ENCODE measurements around the gene LAT. TPM values are rescaled to one million over a fixed set of nuclear protein-coding genes. Genes with fewer than 3 reads are reported as not detected.
A peak's percentile ranks its signal among the peaks of the same experiment; 100 is the strongest.

LAT gene
- total and polyA plus RNA-seq, 2 of the 13 experiments (the other 11 are each of a cell fraction or from before 2014, with no cell fraction given) = 2.0 to 3.0 TPM

DNA sequence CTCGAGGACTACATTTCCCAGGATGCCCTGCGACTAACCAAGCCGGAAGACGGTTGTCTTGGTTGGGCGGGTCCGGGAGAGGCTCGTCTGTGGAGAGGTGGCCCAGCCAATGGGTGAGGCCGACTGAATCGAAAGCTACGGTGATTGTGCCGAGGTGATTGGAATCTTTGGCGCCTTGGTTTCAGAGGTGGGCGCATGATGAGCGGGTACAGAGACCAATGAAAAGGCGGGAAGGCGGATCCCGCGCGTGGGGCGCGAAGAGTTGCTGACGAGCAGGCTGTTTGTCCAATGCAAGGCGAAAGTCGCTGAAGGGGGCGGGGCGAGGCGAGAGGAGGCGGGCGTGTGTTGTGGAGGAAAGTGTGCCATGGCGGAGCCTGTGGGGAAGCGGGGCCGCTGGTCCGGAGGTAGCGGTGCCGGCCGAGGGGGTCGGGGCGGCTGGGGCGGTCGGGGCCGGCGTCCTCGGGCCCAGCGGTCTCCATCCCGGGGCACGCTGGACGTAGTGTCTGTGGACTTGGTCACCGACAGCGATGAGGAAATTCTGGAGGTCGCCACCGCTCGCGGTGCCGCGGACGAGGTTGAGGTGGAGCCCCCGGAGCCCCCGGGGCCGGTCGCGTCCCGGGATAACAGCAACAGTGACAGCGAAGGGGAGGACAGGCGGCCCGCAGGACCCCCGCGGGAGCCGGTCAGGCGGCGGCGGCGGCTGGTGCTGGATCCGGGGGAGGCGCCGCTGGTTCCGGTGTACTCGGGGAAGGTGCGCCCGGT, 34.0 kb upstream of the LAT start, which contains the start of gene NFATC2IP (continued):
- TF ChIP-seq, protein P1, sequence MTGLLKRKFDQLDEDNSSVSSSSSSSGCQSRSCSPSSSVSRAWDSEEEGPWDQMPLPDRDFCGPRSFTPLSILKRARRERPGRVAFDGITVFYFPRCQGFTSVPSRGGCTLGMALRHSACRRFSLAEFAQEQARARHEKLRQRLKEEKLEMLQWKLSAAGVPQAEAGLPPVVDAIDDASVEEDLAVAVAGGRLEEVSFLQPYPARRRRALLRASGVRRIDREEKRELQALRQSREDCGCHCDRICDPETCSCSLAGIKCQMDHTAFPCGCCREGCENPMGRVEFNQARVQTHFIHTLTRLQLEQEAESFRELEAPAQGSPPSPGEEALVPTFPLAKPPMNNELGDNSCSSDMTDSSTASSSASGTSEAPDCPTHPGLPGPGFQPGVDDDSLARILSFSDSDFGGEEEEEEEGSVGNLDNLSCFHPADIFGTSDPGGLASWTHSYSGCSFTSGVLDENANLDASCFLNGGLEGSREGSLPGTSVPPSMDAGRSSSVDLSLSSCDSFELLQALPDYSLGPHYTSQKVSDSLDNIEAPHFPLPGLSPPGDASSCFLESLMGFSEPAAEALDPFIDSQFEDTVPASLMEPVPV (CRISPR knock-in tag; IDR thresholded peaks at IDR 0.05) = no peak; the same call in none of the 2 replicates
- no peak for TF ChIP-seq ZNF816 (CRISPR knock-in tag; IDR thresholded peaks at IDR 0.05; ENCODE audit: borderline replicate concordance)
- TF ChIP-seq, protein P2, sequence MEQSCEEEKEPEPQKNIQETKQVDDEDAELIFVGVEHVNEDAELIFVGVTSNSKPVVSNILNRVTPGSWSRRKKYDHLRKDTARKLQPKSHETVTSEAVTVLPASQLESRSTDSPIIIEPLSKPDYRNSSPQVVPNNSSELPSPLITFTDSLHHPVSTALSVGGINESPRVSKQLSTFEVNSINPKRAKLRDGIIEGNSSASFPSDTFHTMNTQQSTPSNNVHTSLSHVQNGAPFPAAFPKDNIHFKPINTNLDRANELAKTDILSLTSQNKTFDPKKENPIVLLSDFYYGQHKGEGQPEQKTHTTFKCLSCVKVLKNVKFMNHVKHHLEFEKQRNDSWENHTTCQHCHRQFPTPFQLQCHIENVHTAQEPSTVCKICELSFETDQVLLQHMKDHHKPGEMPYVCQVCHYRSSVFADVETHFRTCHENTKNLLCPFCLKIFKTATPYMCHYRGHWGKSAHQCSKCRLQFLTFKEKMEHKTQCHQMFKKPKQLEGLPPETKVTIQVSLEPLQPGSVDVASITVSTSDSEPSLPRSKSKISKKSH (CRISPR knock-in tag; IDR thresholded peaks at IDR 0.05; ENCODE audit: borderline replicate concordance) = 0 out of 2 replicates have a peak, but pooled peaks have one; percentile 14
- TF ChIP-seq, protein P3, sequence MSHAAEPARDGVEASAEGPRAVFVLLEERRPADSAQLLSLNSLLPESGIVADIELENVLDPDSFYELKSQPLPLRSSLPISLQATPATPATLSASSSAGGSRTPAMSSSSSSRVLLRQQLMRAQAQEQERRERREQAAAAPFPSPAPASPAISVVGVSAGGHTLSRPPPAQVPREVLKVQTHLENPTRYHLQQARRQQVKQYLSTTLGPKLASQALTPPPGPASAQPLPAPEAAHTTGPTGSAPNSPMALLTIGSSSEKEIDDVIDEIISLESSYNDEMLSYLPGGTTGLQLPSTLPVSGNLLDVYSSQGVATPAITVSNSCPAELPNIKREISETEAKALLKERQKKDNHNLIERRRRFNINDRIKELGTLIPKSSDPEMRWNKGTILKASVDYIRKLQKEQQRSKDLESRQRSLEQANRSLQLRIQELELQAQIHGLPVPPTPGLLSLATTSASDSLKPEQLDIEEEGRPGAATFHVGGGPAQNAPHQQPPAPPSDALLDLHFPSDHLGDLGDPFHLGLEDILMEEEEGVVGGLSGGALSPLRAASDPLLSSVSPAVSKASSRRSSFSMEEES (CRISPR knock-in tag; IDR thresholded peaks at IDR 0.05) = no peak
- no peak; the same call in 1 of the 2 replicates for TF ChIP-seq CHCHD3 (CRISPR knock-in tag; IDR thresholded peaks at IDR 0.05)
- TF ChIP-seq, protein P4, sequence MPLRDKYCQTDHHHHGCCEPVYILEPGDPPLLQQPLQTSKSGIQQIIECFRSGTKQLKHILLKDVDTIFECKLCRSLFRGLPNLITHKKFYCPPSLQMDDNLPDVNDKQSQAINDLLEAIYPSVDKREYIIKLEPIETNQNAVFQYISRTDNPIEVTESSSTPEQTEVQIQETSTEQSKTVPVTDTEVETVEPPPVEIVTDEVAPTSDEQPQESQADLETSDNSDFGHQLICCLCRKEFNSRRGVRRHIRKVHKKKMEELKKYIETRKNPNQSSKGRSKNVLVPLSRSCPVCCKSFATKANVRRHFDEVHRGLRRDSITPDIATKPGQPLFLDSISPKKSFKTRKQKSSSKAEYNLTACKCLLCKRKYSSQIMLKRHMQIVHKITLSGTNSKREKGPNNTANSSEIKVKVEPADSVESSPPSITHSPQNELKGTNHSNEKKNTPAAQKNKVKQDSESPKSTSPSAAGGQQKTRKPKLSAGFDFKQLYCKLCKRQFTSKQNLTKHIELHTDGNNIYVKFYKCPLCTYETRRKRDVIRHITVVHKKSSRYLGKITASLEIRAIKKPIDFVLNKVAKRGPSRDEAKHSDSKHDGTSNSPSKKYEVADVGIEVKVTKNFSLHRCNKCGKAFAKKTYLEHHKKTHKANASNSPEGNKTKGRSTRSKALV (CRISPR knock-in tag; IDR thresholded peaks at IDR 0.05) = no peak
- no peak for TF ChIP-seq ZNF496 (CRISPR knock-in tag; IDR thresholded peaks at IDR 0.05; ENCODE audit: insufficient replicate concordance)
- peak; percentile 71 for TF ChIP-seq ZNF124 (CRISPR knock-in tag; IDR thresholded peaks at IDR 0.05)
- peak; percentile 33 for TF ChIP-seq KMT2B (CRISPR knock-in tag; IDR thresholded peaks at IDR 0.05)
- TF ChIP-seq, protein P5, sequence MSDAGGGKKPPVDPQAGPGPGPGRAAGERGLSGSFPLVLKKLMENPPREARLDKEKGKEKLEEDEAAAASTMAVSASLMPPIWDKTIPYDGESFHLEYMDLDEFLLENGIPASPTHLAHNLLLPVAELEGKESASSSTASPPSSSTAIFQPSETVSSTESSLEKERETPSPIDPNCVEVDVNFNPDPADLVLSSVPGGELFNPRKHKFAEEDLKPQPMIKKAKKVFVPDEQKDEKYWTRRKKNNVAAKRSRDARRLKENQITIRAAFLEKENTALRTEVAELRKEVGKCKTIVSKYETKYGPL (CRISPR knock-in tag; IDR thresholded peaks at IDR 0.05) = no peak
- TF ChIP-seq, protein P6, sequence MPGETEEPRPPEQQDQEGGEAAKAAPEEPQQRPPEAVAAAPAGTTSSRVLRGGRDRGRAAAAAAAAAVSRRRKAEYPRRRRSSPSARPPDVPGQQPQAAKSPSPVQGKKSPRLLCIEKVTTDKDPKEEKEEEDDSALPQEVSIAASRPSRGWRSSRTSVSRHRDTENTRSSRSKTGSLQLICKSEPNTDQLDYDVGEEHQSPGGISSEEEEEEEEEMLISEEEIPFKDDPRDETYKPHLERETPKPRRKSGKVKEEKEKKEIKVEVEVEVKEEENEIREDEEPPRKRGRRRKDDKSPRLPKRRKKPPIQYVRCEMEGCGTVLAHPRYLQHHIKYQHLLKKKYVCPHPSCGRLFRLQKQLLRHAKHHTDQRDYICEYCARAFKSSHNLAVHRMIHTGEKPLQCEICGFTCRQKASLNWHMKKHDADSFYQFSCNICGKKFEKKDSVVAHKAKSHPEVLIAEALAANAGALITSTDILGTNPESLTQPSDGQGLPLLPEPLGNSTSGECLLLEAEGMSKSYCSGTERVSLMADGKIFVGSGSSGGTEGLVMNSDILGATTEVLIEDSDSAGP (CRISPR knock-in tag; IDR thresholded peaks at IDR 0.05; ENCODE audit: borderline replicate concordance) = peak; percentile 66; the same call in 1 of the 2 replicates
- TF ChIP-seq ZNF567 (CRISPR knock-in tag; IDR thresholded peaks at IDR 0.05; ENCODE audit: borderline replicate concordance) = no peak; the same call in 1 of the 2 replicates
- peak; percentile 20 for TF ChIP-seq KDM3A (CRISPR knock-in tag; IDR thresholded peaks at IDR 0.05; ENCODE audit: low read depth)
- TF ChIP-seq, protein P7, sequence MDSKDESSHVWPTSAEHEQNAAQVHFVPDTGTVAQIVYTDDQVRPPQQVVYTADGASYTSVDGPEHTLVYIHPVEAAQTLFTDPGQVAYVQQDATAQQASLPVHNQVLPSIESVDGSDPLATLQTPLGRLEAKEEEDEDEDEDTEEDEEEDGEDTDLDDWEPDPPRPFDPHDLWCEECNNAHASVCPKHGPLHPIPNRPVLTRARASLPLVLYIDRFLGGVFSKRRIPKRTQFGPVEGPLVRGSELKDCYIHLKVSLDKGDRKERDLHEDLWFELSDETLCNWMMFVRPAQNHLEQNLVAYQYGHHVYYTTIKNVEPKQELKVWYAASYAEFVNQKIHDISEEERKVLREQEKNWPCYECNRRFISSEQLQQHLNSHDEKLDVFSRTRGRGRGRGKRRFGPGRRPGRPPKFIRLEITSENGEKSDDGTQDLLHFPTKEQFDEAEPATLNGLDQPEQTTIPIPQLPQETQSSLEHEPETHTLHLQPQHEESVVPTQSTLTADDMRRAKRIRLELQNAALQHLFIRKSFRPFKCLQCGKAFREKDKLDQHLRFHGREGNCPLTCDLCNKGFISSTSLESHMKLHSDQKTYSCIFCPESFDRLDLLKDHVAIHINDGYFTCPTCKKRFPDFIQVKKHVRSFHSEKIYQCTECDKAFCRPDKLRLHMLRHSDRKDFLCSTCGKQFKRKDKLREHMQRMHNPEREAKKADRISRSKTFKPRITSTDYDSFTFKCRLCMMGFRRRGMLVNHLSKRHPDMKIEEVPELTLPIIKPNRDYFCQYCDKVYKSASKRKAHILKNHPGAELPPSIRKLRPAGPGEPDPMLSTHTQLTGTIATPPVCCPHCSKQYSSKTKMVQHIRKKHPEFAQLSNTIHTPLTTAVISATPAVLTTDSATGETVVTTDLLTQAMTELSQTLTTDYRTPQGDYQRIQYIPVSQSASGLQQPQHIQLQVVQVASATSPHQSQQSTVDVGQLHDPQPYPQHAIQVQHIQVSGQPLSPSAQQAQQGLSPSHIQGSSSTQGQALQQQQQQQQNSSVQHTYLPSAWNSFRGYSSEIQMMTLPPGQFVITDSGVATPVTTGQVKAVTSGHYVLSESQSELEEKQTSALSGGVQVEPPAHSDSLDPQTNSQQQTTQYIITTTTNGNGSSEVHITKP (CRISPR knock-in tag; IDR thresholded peaks at IDR 0.05; ENCODE audit: low read depth) = peak; percentile 28

All from HepG2 (cell line).